GM11168 (cell line): ENCODE results near the gene CEP20.
"Not testable (repeated sequence)": the region's sequence is repeated elsewhere in the genome, so short reads cannot be mapped to it uniquely, and the experiment has no call there.

ENCODE experiments used
- in situ Hi-C: fragments of 300-500 bp; cut with MboI; formaldehyde crosslinking; loops from one replicate; pipeline ENCODE4 v1.12.0; 2022; ENCODE audit warnings: low sequenced_read_pairs; ENCODE audit not compliant: unreplicated experiment

Gene CEP20

GRCh38 chr16:15865742-15866141, 22.7 kb downstream of the CEP20 start:
- in situ Hi-C loops, result no loop called here

- in situ Hi-C loops, result no loop called here
Measured at GRCh38 chr16:15864939-15865338, 23.5 kb downstream of the CEP20 start.

GRCh38 chr16:15861996-15862395, 26.4 kb downstream of the CEP20 start:
- in situ Hi-C loops, result no loop called here

- in situ Hi-C loops, result loop anchor here (10.0 kb wide), 1 partner anchor 266 kb away; no protein-coding TSS in a partner anchor
Measured at GRCh38 chr16:15858921-15859668, 29.3 kb downstream of the CEP20 start.

- in situ Hi-C loops, result loop anchor here (10.0 kb wide), 1 partner anchor 267 kb away; no protein-coding TSS in a partner anchor
Measured at GRCh38 chr16:15857724-15858560, 30.5 kb downstream of the CEP20 start.

GRCh38 chr16:15856901-15857698, 31.3 kb downstream of the CEP20 start, which contains the start of gene MYH11:
Gene MYH11, minus strand, starts transcription at chr16:15857028. Its CDS starts 18,776 bp downstream, at chr16:15838252.
- in situ Hi-C loops, result loop anchor here (10.0 kb wide), 1 partner anchor 268 kb away; no protein-coding TSS in a partner anchor

- in situ Hi-C loops, result loop anchor here (10.0 kb wide), 1 partner anchor 269 kb away; no protein-coding TSS in a partner anchor
Measured at GRCh38 chr16:15856182-15856581, 32.2 kb downstream of the CEP20 start.

GRCh38 chr16:15855704-15856003, 32.7 kb downstream of the CEP20 start:
- in situ Hi-C loops, result loop anchor here (10.0 kb wide), 1 partner anchor 269 kb away; no protein-coding TSS in a partner anchor

- in situ Hi-C loops, result loop anchor here (10.0 kb wide), 1 partner anchor 270 kb away; no protein-coding TSS in a partner anchor
Measured at GRCh38 chr16:15854906-15855703, 33.3 kb downstream of the CEP20 start.

GRCh38 chr16:15854061-15854460, 34.3 kb downstream of the CEP20 start:
- in situ Hi-C loops, result loop anchor here (10.0 kb wide), 1 partner anchor 271 kb away; no protein-coding TSS in a partner anchor

- in situ Hi-C loops, result loop anchor here (10.0 kb wide), 1 partner anchor 272 kb away; no protein-coding TSS in a partner anchor
Measured at GRCh38 chr16:15853021-15853420, 35.4 kb downstream of the CEP20 start.

- in situ Hi-C loops, result loop anchor here (10.0 kb wide), 1 partner anchor 274 kb away; no protein-coding TSS in a partner anchor
Measured at GRCh38 chr16:15850555-15850954, 37.8 kb downstream of the CEP20 start.

GRCh38 chr16:15849209-15849981, 39.0 kb downstream of the CEP20 start:
- in situ Hi-C loops, result no loop called here

GRCh38 chr16:15847611-15848175, 40.7 kb downstream of the CEP20 start:
- in situ Hi-C loops, result no loop called here

- in situ Hi-C loops, result no loop called here
Measured at GRCh38 chr16:15846510-15846909, 41.9 kb downstream of the CEP20 start.

GRCh38 chr16:15843635-15844279, 44.6 kb downstream of the CEP20 start:
- in situ Hi-C loops, result no loop called here

GRCh38 chr16:15839204-15839603, 49.2 kb downstream of the CEP20 start:
- in situ Hi-C loops, result not testable (repeated sequence)

- in situ Hi-C loops, result no loop called here
Measured at GRCh38 chr16:15837761-15838160, 50.6 kb downstream of the CEP20 start.
